ENCODE results near the gene SORBS2. TPM values are rescaled to one million over a fixed set of nuclear protein-coding genes. Genes with fewer than 3 reads are reported as not detected.

Gene SORBS2
- total and polyA plus RNA-seq, 8 donors: 24.2 to 50.8 (median 35.5) TPM

- Histone ChIP-seq H3K27me3 (no peaks in the 10 kb centered on the region), H3K4me1 (peaks cover 9 to 15% of the 10 kb centered on the region in 2 donors), H3K4me3 (peak overlapping the region in 1 of 2 donors; percentile 21), H3K27ac (peak overlapping the region; percentile 71 to 74), H3K9me3 (peaks cover 0 to 3% of the 10 kb centered on the region in 2 donors), H3K36me3 (no peaks in the 10 kb centered on the region)
- ATAC-seq (peak; percentile 33), DNase-seq (no peak)
- intact Hi-C loops (cut with DNase I): no loop called here
- TF ChIP-seq, protein P1, sequence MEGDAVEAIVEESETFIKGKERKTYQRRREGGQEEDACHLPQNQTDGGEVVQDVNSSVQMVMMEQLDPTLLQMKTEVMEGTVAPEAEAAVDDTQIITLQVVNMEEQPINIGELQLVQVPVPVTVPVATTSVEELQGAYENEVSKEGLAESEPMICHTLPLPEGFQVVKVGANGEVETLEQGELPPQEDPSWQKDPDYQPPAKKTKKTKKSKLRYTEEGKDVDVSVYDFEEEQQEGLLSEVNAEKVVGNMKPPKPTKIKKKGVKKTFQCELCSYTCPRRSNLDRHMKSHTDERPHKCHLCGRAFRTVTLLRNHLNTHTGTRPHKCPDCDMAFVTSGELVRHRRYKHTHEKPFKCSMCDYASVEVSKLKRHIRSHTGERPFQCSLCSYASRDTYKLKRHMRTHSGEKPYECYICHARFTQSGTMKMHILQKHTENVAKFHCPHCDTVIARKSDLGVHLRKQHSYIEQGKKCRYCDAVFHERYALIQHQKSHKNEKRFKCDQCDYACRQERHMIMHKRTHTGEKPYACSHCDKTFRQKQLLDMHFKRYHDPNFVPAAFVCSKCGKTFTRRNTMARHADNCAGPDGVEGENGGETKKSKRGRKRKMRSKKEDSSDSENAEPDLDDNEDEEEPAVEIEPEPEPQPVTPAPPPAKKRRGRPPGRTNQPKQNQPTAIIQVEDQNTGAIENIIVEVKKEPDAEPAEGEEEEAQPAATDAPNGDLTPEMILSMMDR (IDR thresholded peaks at IDR 0.05): no peak
Observed at GRCh38 chr4:185774131-185774653, 37.8 kb downstream of the SORBS2 start.

- Histone ChIP-seq H3K36me3 (no peaks in the 10 kb centered on the region), H3K4me1 (peaks cover 9 to 15% of the 10 kb centered on the region in 2 donors), H3K27ac (peak overlapping the region; percentile 71 to 74), H3K27me3 (no peaks in the 10 kb centered on the region), H3K4me3 (peak overlapping the region in 1 of 2 donors; percentile 11), H3K9me3 (peaks cover 0 to 3% of the 10 kb centered on the region in 2 donors)
- intact Hi-C loops (cut with DNase I): no loop called here
- DNase-seq: peak in 1 of 4 donors; percentile 42
- peak; percentile 71 for ATAC-seq
- TF ChIP-seq, protein P1 (IDR thresholded peaks at IDR 0.05): no peak
Observed at GRCh38 chr4:185773419-185773818, 38.6 kb downstream of the SORBS2 start.

- no peak overlapping the region for H3K4me3 ChIP-seq
- intact Hi-C loops (cut with DNase I): no loop called here
- H3K4me1 ChIP-seq: peaks cover 9 to 15% of the 10 kb centered on the region in 2 donors
- no peaks in the 10 kb centered on the region for H3K27me3 ChIP-seq
- H3K36me3 ChIP-seq: no peaks in the 10 kb centered on the region
- DNase-seq (no peak), ATAC-seq (no peak)
- peak overlapping the region in 1 of 2 donors; percentile 57 for H3K27ac ChIP-seq
- TF ChIP-seq, protein P1 (IDR thresholded peaks at IDR 0.05): no peak
- H3K9me3 ChIP-seq: peaks cover 0 to 3% of the 10 kb centered on the region in 2 donors
Observed at GRCh38 chr4:185772391-185773093, 39.5 kb downstream of the SORBS2 start.

GRCh38 chr4:185771711-185772390, 40.1 kb downstream of the SORBS2 start:
- Histone ChIP-seq H3K4me3 (no peak overlapping the region), H3K27ac (peak overlapping the region in 1 of 2 donors; percentile 57), H3K4me1 (peaks cover 9 to 15% of the 10 kb centered on the region in 2 donors), H3K36me3 (no peaks in the 10 kb centered on the region), H3K27me3 (no peaks in the 10 kb centered on the region), H3K9me3 (peaks cover 0 to 3% of the 10 kb centered on the region in 2 donors)
- intact Hi-C loops (cut with DNase I): no loop called here
- DNase-seq (no peak), ATAC-seq (no peak)
- TF ChIP-seq, protein P1 (IDR thresholded peaks at IDR 0.05): no peak

DNA sequence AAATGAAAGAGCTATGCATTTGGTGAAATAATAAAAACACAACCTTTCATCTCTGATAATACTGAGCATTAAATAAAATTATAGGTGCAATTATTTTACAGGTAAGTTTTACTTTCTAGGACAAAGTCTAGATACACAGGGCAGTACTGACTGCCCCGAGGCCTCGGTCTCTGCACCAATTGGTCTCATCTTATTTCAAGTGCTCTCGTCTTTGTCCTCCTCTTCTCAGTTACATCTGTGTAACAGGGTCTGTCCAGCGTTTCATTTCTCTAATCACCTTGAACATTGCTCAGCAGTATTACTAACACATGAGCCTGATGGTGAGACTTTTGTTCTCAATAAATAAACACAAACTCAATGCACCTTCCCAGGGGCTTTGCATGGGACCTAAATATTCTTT, 44.5 kb downstream of the SORBS2 start:
- Histone ChIP-seq H3K36me3 (no peaks in the 10 kb centered on the region), H3K27ac (no peak overlapping the region), H3K9me3 (peaks cover 0 to 3% of the 10 kb centered on the region in 2 donors), H3K27me3 (no peaks in the 10 kb centered on the region), H3K4me3 (no peak overlapping the region), H3K4me1 (no peaks in the 10 kb centered on the region)
- intact Hi-C loops (cut with DNase I): no loop called here
- DNase-seq (no peak), ATAC-seq (no peak)
- TF ChIP-seq, protein P1 (IDR thresholded peaks at IDR 0.05): no peak
